Inferior parietal cortex (tissue), 1 donor: Measurements from ENCODE around the gene KLHL26.

Source experiments
- DNase-seq: peaks from one replicate; pipeline ENCODE4 v3.0.0-alpha.2; 2016; ENCODE audit errors: extremely low spot score

Gene KLHL26

DNA sequence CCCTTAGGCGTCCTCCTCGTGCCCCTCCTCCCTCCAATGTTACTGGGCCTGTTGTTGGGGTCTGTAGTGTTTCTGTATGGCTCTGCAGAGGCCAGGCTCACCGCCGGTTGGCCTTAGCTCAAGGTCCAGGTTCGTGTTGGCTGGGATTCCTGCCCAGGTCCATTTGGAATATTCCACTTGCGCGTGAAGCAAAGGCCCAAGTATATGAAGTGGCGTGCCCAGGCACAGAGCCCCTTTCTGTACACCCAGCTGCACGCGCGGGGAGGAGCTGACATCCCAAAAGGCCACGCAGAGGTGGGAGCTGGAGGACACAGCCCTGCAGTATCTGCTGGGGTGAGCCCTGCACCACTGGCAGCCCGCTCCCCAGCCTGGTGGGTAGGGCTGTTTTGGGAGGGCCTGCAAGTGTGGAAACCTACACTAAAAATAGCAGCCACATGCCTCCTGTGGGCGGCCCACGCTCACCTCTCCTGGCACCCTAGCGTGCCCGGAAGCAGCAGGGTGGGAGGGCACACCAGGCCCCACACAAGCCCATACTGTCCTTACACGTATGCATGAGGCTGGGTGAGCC is 76.8 kb downstream of the KLHL26 start:
- no peak for DNase-seq

- DNase-seq, result no peak
Observed at GRCh38 chr19:18715416-18715815, 78.6 kb downstream of the KLHL26 start.

- DNase-seq, result no peak
Observed at GRCh38 chr19:18716857-18717256, 80.0 kb downstream of the KLHL26 start.

- DNase-seq, result no peak
Observed at GRCh38 chr19:18717601-18718000, 80.8 kb downstream of the KLHL26 start.

DNA sequence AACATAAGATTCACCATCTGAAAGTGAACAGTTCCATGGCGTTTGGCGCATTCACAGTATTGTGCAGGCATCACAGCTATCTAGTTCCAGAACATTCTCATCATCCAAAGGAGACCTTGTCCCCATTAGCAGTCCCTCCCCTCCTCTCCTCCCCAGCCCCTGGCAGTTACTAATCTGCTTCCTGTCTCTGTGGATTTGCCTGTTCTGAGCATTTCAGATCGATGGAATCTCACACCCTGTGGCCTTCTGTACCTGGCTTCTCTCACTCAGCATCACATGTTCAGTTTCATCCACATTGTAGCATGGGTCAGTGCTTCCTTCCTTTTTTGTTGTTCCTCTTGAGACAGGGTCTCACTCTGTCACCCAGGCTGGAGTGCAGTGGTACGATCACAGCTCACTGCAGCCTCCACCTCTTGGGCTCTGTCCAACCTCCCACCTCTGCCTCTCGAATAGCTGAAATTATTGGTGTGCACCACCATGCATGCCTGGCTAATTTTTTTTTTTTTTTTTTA is 81.2 kb downstream of the KLHL26 start:
- no peak for DNase-seq

GRCh38 chr19:18718846-18719458 is 82.1 kb downstream of the KLHL26 start:
- DNase-seq, result no peak

DNA sequence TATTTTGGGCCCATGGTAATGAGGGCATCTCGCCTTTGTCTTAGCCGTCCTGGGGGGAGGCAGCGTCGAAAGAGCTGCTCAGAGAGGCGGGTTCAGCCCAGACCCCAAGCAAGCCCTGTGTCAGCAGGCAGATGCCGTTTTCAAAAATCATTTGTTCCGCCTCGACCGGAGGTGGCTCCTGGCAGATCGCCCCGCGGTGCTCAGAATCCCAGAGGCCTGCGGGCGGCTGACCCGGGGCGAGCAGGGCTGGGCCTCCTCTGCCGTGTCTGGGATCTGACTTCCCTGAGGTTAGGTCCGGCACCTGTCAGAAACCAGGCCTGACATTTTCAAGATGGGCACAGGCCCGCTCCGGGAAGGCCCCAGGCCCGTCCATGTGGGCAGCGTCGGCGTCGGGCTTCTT is 82.7 kb downstream of the KLHL26 start:
- DNase-seq, result no peak
